ENCODE data around the gene LRMDA.

Gene LRMDA

DNA sequence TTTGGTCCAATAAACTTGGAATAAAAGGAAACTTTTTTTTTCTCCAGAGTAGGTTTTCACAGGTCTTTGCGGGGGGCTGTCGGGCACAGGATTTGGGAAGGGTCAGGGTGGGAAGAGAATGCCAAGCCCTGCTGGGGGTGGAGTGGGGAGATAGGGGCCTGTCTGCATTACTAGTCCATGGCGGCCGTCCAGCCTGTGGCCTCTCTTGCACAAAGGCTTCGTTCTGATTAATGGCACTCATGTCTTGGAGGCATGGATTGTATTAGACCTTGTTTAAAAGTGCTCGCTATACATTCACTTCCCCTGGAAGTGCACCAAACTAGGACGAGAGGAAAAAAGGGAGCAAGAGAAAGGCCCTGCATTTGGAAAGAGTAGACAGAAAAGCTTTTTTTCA lies 37.2 kb downstream of the LRMDA start:
- in situ Hi-C loops (cut with HindIII; ENCODE audit: low sequenced_read_pairs), result no loop called here
- TF ChIP-seq, protein P1, sequence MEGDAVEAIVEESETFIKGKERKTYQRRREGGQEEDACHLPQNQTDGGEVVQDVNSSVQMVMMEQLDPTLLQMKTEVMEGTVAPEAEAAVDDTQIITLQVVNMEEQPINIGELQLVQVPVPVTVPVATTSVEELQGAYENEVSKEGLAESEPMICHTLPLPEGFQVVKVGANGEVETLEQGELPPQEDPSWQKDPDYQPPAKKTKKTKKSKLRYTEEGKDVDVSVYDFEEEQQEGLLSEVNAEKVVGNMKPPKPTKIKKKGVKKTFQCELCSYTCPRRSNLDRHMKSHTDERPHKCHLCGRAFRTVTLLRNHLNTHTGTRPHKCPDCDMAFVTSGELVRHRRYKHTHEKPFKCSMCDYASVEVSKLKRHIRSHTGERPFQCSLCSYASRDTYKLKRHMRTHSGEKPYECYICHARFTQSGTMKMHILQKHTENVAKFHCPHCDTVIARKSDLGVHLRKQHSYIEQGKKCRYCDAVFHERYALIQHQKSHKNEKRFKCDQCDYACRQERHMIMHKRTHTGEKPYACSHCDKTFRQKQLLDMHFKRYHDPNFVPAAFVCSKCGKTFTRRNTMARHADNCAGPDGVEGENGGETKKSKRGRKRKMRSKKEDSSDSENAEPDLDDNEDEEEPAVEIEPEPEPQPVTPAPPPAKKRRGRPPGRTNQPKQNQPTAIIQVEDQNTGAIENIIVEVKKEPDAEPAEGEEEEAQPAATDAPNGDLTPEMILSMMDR (IDR thresholded peaks at IDR 0.05; ENCODE audit: low read depth, low read length), result no peak
- DNase-seq (ENCODE audit: low read depth, low spot score), result no peak
- H3K4me3 ChIP-seq (ENCODE audit: low read depth, low read length), result no peak overlapping the region

DNA sequence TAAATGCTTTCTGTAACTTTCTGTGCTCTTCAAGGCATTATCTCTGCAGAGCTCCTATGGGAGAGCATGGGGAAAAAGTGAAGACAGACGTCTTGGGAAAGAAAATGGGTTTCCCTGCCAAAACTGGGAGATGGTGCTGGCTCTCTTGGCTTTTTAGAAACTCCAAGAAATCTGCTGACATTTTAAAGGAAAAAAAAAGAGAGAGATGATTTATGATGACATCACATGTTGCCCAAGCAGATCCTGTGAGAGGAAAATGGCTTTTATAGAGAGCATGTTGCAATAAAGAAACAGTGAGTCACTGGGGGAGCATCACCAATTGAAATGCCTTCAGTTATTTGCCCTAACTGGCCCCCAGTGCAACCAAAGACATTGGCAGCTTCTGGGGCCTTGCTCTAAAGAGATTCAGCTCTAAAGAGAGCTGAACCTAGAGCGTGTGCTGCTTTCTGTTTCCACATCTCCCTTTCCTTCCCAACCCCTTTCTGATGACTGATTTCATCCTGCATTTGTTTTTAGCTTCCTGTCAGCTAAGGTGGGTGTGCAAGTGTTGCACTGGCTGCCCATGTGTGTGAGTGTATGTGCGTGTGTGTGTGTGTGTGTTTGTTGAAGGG lies 37.7 kb downstream of the LRMDA start:
- H3K4me3 ChIP-seq (ENCODE audit: low read depth, low read length), result no peak overlapping the region
- DNase-seq (ENCODE audit: low read depth, low spot score), result peak; percentile 81
- TF ChIP-seq, protein P1 (IDR thresholded peaks at IDR 0.05; ENCODE audit: low read depth, low read length), result no peak
- in situ Hi-C loops (cut with HindIII; ENCODE audit: low sequenced_read_pairs), result no loop called here

DNA sequence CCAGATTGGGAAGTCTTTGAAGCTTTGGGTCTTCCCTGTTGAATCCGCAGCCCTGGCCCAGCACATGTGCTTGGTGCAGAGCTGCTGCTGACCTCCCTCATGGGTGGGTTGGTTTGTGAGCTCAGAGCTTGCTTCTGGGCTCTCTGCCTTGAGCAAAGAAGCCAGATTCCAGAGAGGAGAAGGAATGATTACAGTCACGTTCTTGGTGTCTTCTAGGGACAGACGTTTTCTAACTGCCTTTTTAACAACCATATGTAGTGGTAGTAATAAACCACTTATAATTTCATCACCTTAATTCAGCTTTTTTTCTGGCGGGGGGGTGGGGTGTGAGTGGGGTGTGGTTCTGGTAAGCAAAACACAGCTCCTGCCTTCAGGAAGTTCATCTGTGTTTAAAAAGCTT lies 39.5 kb downstream of the LRMDA start:
- no peak for DNase-seq (ENCODE audit: low read depth, low spot score)
- no peak overlapping the region for H3K4me3 ChIP-seq (ENCODE audit: low read depth, low read length)
- in situ Hi-C loops (cut with HindIII; ENCODE audit: low sequenced_read_pairs), result no loop called here
- TF ChIP-seq, protein P1 (IDR thresholded peaks at IDR 0.05; ENCODE audit: low read depth, low read length), result no peak

DNA sequence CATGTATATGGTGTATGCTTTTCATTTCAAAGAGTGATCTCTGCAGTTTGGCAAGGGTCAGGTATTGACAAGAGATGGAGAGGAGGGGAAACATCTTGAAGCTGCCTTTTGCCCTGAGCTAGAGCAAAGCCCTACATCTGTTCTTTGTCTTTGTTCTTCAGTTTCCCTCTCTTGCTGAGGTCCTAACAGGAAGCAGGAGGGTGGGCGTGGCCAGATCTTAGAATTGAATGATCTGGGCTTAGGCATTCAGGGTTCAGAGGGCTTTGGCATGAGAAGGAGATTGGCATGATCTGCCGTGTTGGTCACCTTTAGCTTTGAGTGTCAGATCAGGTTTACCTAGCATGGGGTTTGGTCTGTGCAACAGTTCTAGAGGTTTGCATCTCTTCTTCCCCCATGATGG lies 41.3 kb downstream of the LRMDA start:
- no peak overlapping the region for H3K4me3 ChIP-seq (ENCODE audit: low read depth, low read length)
- TF ChIP-seq, protein P1 (IDR thresholded peaks at IDR 0.05; ENCODE audit: low read depth, low read length), result no peak
- no peak for DNase-seq (ENCODE audit: low read depth, low spot score)
- in situ Hi-C loops (cut with HindIII; ENCODE audit: low sequenced_read_pairs), result no loop called here

DNA sequence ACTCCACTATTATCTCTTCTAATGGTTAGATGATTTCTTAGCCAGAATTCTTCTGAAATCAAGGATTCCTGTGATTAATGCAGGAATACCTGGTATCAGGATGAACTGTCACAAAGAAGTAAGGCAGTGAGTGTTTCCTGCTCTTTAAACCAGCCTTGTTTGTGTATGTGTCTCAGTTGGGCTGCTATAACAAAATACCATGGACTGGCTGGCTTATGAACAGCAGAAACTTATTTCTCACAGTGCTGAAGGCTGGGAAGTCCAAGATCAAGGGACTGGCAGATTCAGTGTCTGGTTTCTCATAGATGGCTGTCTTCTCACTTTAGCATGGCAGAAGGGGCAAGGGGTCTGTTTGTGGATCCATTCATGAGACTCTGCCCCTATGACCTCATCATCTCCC lies 42.7 kb downstream of the LRMDA start:
- DNase-seq (ENCODE audit: low read depth, low spot score), result no peak
- no peak overlapping the region for H3K4me3 ChIP-seq (ENCODE audit: low read depth, low read length)
- in situ Hi-C loops (cut with HindIII; ENCODE audit: low sequenced_read_pairs), result no loop called here
- TF ChIP-seq, protein P1 (IDR thresholded peaks at IDR 0.05; ENCODE audit: low read depth, low read length), result no peak

DNA sequence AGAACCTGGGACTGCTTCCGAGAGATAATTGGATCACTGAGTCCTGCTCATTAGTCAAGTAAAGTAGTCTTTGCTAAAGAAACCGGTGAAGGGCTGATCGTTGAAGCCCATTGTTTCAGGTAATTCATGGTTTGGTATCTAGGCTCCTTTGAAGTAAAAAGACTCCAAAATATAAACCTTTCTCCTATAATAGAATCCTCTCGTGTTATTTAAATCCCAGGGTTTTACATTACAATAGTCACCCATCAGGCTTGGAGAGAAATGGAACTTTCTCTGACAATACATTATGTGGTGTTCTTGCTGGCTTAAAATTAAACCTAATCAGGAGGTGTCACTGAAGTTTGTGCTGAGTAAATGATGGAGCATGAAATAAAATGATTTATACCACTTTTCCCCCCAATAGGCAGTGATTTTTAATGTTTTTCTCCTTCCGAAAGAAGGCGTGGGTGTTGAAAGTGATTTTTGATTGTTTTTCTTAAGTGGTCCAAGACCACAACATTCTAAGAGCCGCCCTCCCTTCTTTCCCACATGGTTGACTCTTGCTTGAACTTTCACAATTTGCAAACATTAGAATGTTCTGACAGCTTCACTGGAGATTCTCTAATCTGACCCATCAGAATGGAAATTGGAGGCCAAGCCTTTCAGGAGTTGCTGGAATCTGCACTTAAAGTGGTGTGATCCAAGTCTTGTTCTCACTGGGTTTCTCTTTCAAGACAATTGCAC lies 44.2 kb downstream of the LRMDA start:
- H3K4me3 ChIP-seq (ENCODE audit: low read depth, low read length), result no peak overlapping the region
- in situ Hi-C loops (cut with HindIII; ENCODE audit: low sequenced_read_pairs), result no loop called here
- DNase-seq (ENCODE audit: low read depth, low spot score), result peak; percentile 49
- TF ChIP-seq, protein P1 (IDR thresholded peaks at IDR 0.05; ENCODE audit: low read depth, low read length), result no peak

Data from astrocyte of the spinal cord (primary cell).